Measurements from ENCODE around the gene KHDC4.

GRCh38 chr1:155950829-155951228 lies 16.6 kb upstream of the KHDC4 start:
- TF ChIP-seq POLR2AphosphoS5 (IDR thresholded peaks at IDR 0.05; ENCODE audit: borderline replicate concordance, low read depth, low read length) (no peak), EZH2 (IDR thresholded peaks at IDR 0.05) (no peak), FOXP2 (optimal IDR thresholded peaks at IDR 0.05; ENCODE audit: control extremely low read depth, extremely low read length, insufficient read depth) (no peak)
